ENCODE measurements around the gene BLOC1S1.
A peak's percentile ranks its signal among the peaks of the same experiment; 100 is the strongest.

BLOC1S1 gene

DNA sequence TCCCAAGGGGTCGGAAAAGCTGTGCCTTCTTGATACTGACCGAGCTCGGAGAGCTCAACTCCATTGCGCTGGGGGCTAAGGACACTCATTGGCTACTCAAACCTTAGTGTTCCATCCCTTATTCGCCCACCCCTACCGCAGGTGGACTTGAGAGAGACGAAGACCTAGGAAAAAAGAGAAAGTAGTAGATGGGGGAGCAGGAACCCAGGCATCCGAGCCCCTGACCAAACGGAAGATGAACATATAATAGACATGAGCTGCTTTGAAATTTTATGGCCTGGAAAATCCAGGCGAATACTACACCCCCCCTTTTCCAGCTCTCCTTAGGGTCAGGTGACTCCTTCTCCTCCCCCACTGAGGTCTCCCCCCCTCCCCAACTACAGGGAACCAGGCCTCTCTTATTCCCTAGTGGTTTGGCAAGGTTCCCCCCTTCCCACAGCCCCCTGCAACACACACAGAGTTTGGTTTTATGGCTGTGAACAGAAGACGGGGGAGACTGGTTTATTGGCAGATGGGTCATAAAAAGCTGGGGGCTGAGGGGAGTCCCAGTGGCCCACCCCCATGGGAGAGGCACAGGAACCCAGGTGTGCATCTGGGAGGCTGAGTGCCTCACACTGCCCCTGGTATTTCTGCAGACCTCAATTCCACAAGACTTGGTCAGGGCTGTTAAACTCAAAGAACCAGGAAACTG is 28.6 kb downstream of the BLOC1S1 start:
- Histone ChIP-seq H3K79me2 (ENCODE audit: control insufficient read depth, insufficient read depth, low read length) (peaks cover 20% of the 10 kb centered on the region), H4K8ac (ENCODE audit: low read depth, low read length) (no peak overlapping the region), H3K36me3 (ENCODE audit: control insufficient read depth, insufficient read depth, low read length) (no peaks in the 10 kb centered on the region), H3K23ac (ENCODE audit: low read length) (peak overlapping the region; percentile 59), H4K5ac (ENCODE audit: low read length) (no peak overlapping the region), H3K9ac (ENCODE audit: low read length) (peak overlapping the region; percentile 94), H3K4me2 (ENCODE audit: low read length) (peak overlapping the region; percentile 100), H3K27me3 (ENCODE audit: insufficient read depth, low read length, poor library complexity) (no peaks in the 10 kb centered on the region), H2AK5ac (ENCODE audit: low read length) (no peak overlapping the region), H3K4ac (ENCODE audit: low read depth, low read length) (no peak overlapping the region), H3K4me3 (ENCODE audit: low read length) (peak overlapping the region; percentile 28), H3K27ac (ENCODE audit: low read depth, low read length) (peak overlapping the region; percentile 24), H2BK120ac (ENCODE audit: low read depth, low read length) (no peak overlapping the region), H2BK5ac (ENCODE audit: low read length) (no peak overlapping the region), H3K18ac (ENCODE audit: low read length) (peak overlapping the region; percentile 85), H2BK15ac (replicated peaks; ENCODE audit: low read depth) (no peak overlapping the region), H3K4me1 (ENCODE audit: control insufficient read depth, low read depth, low read length) (peaks cover 16% of the 10 kb centered on the region), H3K79me1 (ENCODE audit: low read length) (peaks cover 16% of the 10 kb centered on the region), H3K56ac (ENCODE audit: low read length) (peak overlapping the region; percentile 78)
- DNase-seq: no peak
- whole genome bisulfite sequencing (ENCODE audit: extremely low coverage, insufficient coverage, low lambda C conversion rate): no CpG with 5 or more reads among the region's 11 CpGs

DNA sequence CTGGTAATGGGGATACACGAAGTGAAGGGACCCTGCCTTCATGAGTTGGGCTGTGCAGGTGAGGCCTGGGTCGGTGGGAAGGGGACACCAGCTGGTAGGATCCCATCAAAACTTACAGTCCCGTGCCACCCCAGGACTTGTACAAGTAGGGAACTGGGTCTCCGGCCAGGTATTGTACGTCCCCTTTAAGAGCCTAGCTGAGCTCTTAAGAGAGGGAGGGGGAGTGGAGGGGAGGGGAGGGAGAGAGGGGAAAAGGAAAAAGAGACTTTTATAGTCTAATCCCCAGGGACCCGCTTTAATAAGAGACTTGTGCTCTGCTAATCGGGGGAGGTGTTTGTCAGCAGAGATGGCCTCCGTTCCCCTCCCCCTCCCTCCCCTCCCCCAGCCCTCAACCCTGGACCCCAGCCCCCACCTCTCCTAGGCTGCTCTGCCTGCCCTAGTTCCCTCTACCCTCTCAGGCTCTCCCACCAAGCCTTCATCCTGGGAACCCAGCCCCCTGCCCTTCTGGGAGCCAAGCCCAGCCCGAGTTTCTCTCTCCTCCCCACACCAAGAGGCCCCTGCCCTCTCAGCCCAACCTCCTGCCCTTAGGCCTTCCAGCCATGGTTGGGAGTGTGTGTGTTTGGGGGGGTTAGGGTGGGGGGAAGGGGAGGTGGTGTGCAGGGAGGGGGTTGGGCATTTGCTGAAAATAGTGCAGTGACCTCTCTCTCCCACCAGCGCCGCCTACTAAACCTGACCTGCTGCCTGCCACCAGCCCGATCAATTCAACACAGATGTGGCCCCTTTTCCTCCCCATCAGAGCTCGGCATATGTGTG is 29.7 kb downstream of the BLOC1S1 start:
- Histone ChIP-seq H2BK5ac (ENCODE audit: low read length) (peak overlapping the region; percentile 72), H3K23ac (ENCODE audit: low read length) (no peak overlapping the region), H4K5ac (ENCODE audit: low read length) (no peak overlapping the region), H3K56ac (ENCODE audit: low read length) (peak overlapping the region; percentile 78), H3K4me1 (ENCODE audit: control insufficient read depth, low read depth, low read length) (peaks cover 16% of the 10 kb centered on the region), H3K27me3 (ENCODE audit: insufficient read depth, low read length, poor library complexity) (no peaks in the 10 kb centered on the region), H2AK5ac (ENCODE audit: low read length) (peak overlapping the region; percentile 3), H3K79me1 (ENCODE audit: low read length) (peaks cover 16% of the 10 kb centered on the region), H3K27ac (ENCODE audit: low read depth, low read length) (peak overlapping the region; percentile 58), H3K36me3 (ENCODE audit: control insufficient read depth, insufficient read depth, low read length) (no peaks in the 10 kb centered on the region), H4K8ac (ENCODE audit: low read depth, low read length) (no peak overlapping the region), H3K79me2 (ENCODE audit: control insufficient read depth, insufficient read depth, low read length) (peaks cover 20% of the 10 kb centered on the region), H3K18ac (ENCODE audit: low read length) (peak overlapping the region; percentile 25), H3K9ac (ENCODE audit: low read length) (peak overlapping the region; percentile 94), H3K4me3 (ENCODE audit: low read length) (peak overlapping the region; percentile 2), H3K4ac (ENCODE audit: low read depth, low read length) (no peak overlapping the region), H2BK15ac (replicated peaks; ENCODE audit: low read depth) (no peak overlapping the region), H2BK120ac (ENCODE audit: low read depth, low read length) (no peak overlapping the region), H3K4me2 (ENCODE audit: low read length) (peak overlapping the region; percentile 100)
- no CpG with 5 or more reads among the region's 13 CpGs for WGBS (ENCODE audit: extremely low coverage, insufficient coverage, low lambda C conversion rate)
- DNase-seq: peak; percentile 94

DNA sequence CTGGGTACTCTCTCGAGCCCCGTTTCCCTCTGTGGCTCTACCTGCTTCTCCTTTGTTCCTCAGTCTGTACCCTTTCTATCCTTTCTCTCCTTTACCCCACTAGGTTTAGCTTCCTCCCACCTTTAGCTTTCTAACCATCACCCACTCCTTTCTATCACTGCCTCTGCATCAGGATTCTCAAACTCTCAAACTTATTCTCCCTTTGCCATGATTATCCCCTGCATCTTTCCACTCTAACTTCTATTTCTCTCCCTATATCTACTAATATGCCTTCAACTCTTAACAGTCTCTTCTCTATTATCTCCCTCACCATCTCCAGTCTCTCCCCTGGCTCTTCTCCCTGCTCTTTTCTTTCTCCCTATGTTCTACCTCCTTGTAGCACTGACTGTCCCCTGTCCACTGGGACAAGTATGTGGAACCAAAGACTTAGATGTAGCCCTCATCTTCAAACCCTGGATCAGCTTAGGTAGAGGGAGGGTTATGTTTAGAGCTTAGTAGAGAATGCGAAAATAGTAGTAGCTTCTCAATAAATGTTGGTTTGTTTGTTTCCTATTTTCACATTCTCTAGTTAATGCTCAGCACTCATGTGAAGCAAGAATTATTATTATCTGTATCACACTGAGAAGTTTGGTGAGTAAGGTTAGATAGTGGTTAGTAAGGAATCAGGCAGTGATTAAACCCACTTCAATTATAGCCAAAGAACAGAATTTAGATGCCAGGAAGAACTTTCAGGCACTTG is 30.5 kb downstream of the BLOC1S1 start:
- peaks cover 16% of the 10 kb centered on the region for H3K4me1 ChIP-seq (ENCODE audit: control insufficient read depth, low read depth, low read length)
- peak overlapping the region; percentile 72 for H3K56ac ChIP-seq (ENCODE audit: low read length)
- H3K4me2 ChIP-seq (ENCODE audit: low read length): peak overlapping the region; percentile 33
- H2BK120ac ChIP-seq (ENCODE audit: low read depth, low read length): no peak overlapping the region
- H2BK5ac ChIP-seq (ENCODE audit: low read length): peak overlapping the region; percentile 72
- H3K4me3 ChIP-seq (ENCODE audit: low read length): no peak overlapping the region
- H3K27ac ChIP-seq (ENCODE audit: low read depth, low read length): peak overlapping the region; percentile 58
- H3K79me1 ChIP-seq (ENCODE audit: low read length): peaks cover 16% of the 10 kb centered on the region
- H2AK5ac ChIP-seq (ENCODE audit: low read length): no peak overlapping the region
- peak overlapping the region; percentile 25 for H3K18ac ChIP-seq (ENCODE audit: low read length)
- H3K4ac ChIP-seq (ENCODE audit: low read depth, low read length): no peak overlapping the region
- no peaks in the 10 kb centered on the region for H3K27me3 ChIP-seq (ENCODE audit: insufficient read depth, low read length, poor library complexity)
- H3K23ac ChIP-seq (ENCODE audit: low read length): no peak overlapping the region
- peaks cover 20% of the 10 kb centered on the region for H3K79me2 ChIP-seq (ENCODE audit: control insufficient read depth, insufficient read depth, low read length)
- H3K9ac ChIP-seq (ENCODE audit: low read length): peak overlapping the region; percentile 57
- no peak overlapping the region for H4K5ac ChIP-seq (ENCODE audit: low read length)
- H4K8ac ChIP-seq (ENCODE audit: low read depth, low read length): no peak overlapping the region
- no CpG with 5 or more reads among the region's 3 CpGs for WGBS (ENCODE audit: extremely low coverage, insufficient coverage, low lambda C conversion rate)
- no peak for DNase-seq
- H3K36me3 ChIP-seq (ENCODE audit: control insufficient read depth, insufficient read depth, low read length): no peaks in the 10 kb centered on the region
- no peak overlapping the region for H2BK15ac ChIP-seq (replicated peaks; ENCODE audit: low read depth)

DNA sequence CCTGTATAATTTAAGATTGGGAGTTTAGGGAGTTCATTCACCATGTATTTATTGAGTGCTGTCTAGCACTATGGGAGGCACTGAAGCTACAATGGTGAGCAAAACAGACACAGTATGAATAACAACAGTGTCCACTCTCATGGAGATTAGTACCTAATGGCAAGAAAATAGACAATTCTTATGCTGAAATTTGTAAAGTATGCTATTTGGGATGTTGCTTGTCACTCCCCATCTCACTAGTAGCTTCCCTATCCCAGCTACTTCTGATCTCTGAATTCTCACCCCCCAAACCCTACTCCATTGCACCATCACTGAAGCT is 31.0 kb downstream of the BLOC1S1 start:
- H3K4me3 ChIP-seq (ENCODE audit: low read length): no peak overlapping the region
- no peak overlapping the region for H3K4me2 ChIP-seq (ENCODE audit: low read length)
- H3K9ac ChIP-seq (ENCODE audit: low read length): no peak overlapping the region
- no peak overlapping the region for H2AK5ac ChIP-seq (ENCODE audit: low read length)
- H3K4ac ChIP-seq (ENCODE audit: low read depth, low read length): no peak overlapping the region
- no peak for DNase-seq
- peaks cover 16% of the 10 kb centered on the region for H3K79me1 ChIP-seq (ENCODE audit: low read length)
- no peak overlapping the region for H2BK15ac ChIP-seq (replicated peaks; ENCODE audit: low read depth)
- no peak overlapping the region for H3K23ac ChIP-seq (ENCODE audit: low read length)
- peaks cover 16% of the 10 kb centered on the region for H3K4me1 ChIP-seq (ENCODE audit: control insufficient read depth, low read depth, low read length)
- peaks cover under 1% of the 10 kb centered on the region for H3K36me3 ChIP-seq (ENCODE audit: control insufficient read depth, insufficient read depth, low read length)
- no peak overlapping the region for H4K8ac ChIP-seq (ENCODE audit: low read depth, low read length)
- H3K56ac ChIP-seq (ENCODE audit: low read length): no peak overlapping the region
- no peak overlapping the region for H4K5ac ChIP-seq (ENCODE audit: low read length)
- no peaks in the 10 kb centered on the region for H3K27me3 ChIP-seq (ENCODE audit: insufficient read depth, low read length, poor library complexity)
- H3K79me2 ChIP-seq (ENCODE audit: control insufficient read depth, insufficient read depth, low read length): peaks cover 20% of the 10 kb centered on the region
- no peak overlapping the region for H2BK120ac ChIP-seq (ENCODE audit: low read depth, low read length)
- H3K18ac ChIP-seq (ENCODE audit: low read length): no peak overlapping the region
- no peak overlapping the region for H3K27ac ChIP-seq (ENCODE audit: low read depth, low read length)
- H2BK5ac ChIP-seq (ENCODE audit: low read length): no peak overlapping the region

DNA sequence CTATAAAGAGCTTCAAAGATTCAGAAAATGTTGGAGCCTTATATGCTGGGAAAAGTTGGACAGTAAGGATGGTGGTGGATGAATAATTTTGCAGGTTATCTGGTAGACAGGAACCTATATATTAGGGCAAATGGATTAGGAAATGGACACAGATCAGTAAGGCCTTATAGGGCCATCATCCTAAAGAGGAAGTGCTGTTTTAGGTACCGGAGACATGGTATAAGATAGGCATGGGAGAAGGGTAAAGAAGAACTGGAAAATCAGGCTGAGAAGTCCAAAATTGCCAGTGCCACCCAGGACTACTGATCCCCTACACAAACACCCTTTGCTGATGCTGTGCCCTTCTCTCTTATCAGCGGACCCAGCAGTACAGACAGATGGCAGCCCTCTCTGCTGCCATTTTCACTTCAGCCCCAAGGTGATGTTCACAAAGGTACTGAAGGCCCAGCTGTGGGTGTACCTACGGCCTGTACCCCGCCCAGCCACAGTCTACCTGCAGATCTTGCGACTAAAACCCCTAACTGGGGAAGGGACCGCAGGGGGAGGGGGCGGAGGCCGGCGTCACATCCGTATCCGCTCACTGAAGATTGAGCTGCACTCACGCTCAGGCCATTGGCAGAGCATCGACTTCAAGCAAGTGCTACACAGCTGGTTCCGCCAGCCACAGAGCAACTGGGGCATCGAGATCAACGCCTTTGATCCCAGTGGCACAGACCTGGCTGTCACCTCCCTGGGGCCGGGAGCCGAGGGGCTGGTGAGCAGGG is 32.6 kb downstream of the BLOC1S1 start:
- H3K4me2 ChIP-seq (ENCODE audit: low read length): no peak overlapping the region
- peaks cover 16% of the 10 kb centered on the region for H3K79me1 ChIP-seq (ENCODE audit: low read length)
- H2BK15ac ChIP-seq (replicated peaks; ENCODE audit: low read depth): no peak overlapping the region
- H3K79me2 ChIP-seq (ENCODE audit: control insufficient read depth, insufficient read depth, low read length): peaks cover 20% of the 10 kb centered on the region
- no peak overlapping the region for H2BK120ac ChIP-seq (ENCODE audit: low read depth, low read length)
- no peak overlapping the region for H2AK5ac ChIP-seq (ENCODE audit: low read length)
- WGBS (ENCODE audit: extremely low coverage, insufficient coverage, low lambda C conversion rate): no CpG with 5 or more reads among the region's 18 CpGs
- no peak overlapping the region for H3K4ac ChIP-seq (ENCODE audit: low read depth, low read length)
- H3K27me3 ChIP-seq (ENCODE audit: insufficient read depth, low read length, poor library complexity): no peaks in the 10 kb centered on the region
- no peak overlapping the region for H4K8ac ChIP-seq (ENCODE audit: low read depth, low read length)
- no peak overlapping the region for H2BK5ac ChIP-seq (ENCODE audit: low read length)
- H3K9ac ChIP-seq (ENCODE audit: low read length): no peak overlapping the region
- H3K56ac ChIP-seq (ENCODE audit: low read length): no peak overlapping the region
- no peak overlapping the region for H3K4me3 ChIP-seq (ENCODE audit: low read length)
- no peak for DNase-seq
- H3K18ac ChIP-seq (ENCODE audit: low read length): no peak overlapping the region
- H3K36me3 ChIP-seq (ENCODE audit: control insufficient read depth, insufficient read depth, low read length): peaks cover 4% of the 10 kb centered on the region
- H3K23ac ChIP-seq (ENCODE audit: low read length): no peak overlapping the region
- no peak overlapping the region for H3K27ac ChIP-seq (ENCODE audit: low read depth, low read length)
- peaks cover 13% of the 10 kb centered on the region for H3K4me1 ChIP-seq (ENCODE audit: control insufficient read depth, low read depth, low read length)
- H4K5ac ChIP-seq (ENCODE audit: low read length): no peak overlapping the region
